Mononuclear cell (primary cell): ENCODE measurements around the gene KCNQ1OT1. TPM values are rescaled to one million over a fixed set of nuclear protein-coding genes. Genes with fewer than 3 reads are reported as not detected.
A peak's percentile ranks its signal among the peaks of the same experiment; 100 is the strongest.

Source experiments
- H3K27me3 ChIP-seq: 2 replicates; pipeline ENCODE4 v1.6.0; 2011; ENCODE audit warnings: low read length, control low read depth; ENCODE audit not compliant: insufficient read depth
- H3K4me1 ChIP-seq: 2 replicates; pipeline ENCODE4 v1.5.1; 2011; ENCODE audit warnings: mild to moderate bottlenecking, low read length, control low read depth; ENCODE audit not compliant: insufficient read depth
- H3K4me3 ChIP-seq: 2 replicates; pipeline ENCODE4 v1.5.1; 2011; ENCODE audit warnings: mild to moderate bottlenecking, low read length, moderate library complexity
- H3K9me3 ChIP-seq: 2 replicates; pipeline ENCODE4 v1.5.1; 2011; ENCODE audit warnings: low read depth, mild to moderate bottlenecking, control low read depth, low read length
- total RNA-seq: library from RNA; depleted of rRNA; stranded (reverse); fragments of >200 nt; gene quantifications from one replicate; pipeline ENCODE4 v1.2.3, GENCODE V29; 2012

The KCNQ1OT1 gene
- 0.31 TPM for total RNA-seq

- no peaks in the 10 kb centered on the region for H3K27me3 ChIP-seq
- H3K9me3 ChIP-seq: no peaks in the 10 kb centered on the region
- H3K4me1 ChIP-seq: peaks cover 16% of the 10 kb centered on the region
- H3K4me3 ChIP-seq: peak within 1 kb of the TSS; percentile 49
These were observed at the start of gene KCNQ1OT1 for GRCh38 chr11:2699531-2700414. TSS of gene KCNQ1OT1 (minus strand) at chr11:2699994.

GRCh38 chr11:2748814-2749554, 49.2 kb upstream of the KCNQ1OT1 start:
- no peaks in the 10 kb centered on the region for H3K27me3 ChIP-seq
- no peaks in the 10 kb centered on the region for H3K9me3 ChIP-seq
- H3K4me1 ChIP-seq: no peaks in the 10 kb centered on the region
- no peak overlapping the region for H3K4me3 ChIP-seq

GRCh38 chr11:2748061-2748813, 48.4 kb upstream of the KCNQ1OT1 start:
- no peak overlapping the region for H3K4me3 ChIP-seq
- H3K27me3 ChIP-seq: no peaks in the 10 kb centered on the region
- no peaks in the 10 kb centered on the region for H3K4me1 ChIP-seq
- H3K9me3 ChIP-seq: no peaks in the 10 kb centered on the region

GRCh38 chr11:2747248-2748027, 47.6 kb upstream of the KCNQ1OT1 start:
- no peak overlapping the region for H3K4me3 ChIP-seq
- H3K27me3 ChIP-seq: no peaks in the 10 kb centered on the region
- H3K9me3 ChIP-seq: no peaks in the 10 kb centered on the region
- no peaks in the 10 kb centered on the region for H3K4me1 ChIP-seq

- no peaks in the 10 kb centered on the region for H3K27me3 ChIP-seq
- no peak overlapping the region for H3K4me3 ChIP-seq
- no peaks in the 10 kb centered on the region for H3K9me3 ChIP-seq
- no peaks in the 10 kb centered on the region for H3K4me1 ChIP-seq
These were observed 46.8 kb upstream of the KCNQ1OT1 start for GRCh38 chr11:2746401-2747247.

GRCh38 chr11:2745511-2745910, 45.7 kb upstream of the KCNQ1OT1 start:
- no peak overlapping the region for H3K4me3 ChIP-seq
- no peaks in the 10 kb centered on the region for H3K4me1 ChIP-seq
- no peaks in the 10 kb centered on the region for H3K27me3 ChIP-seq
- no peaks in the 10 kb centered on the region for H3K9me3 ChIP-seq

GRCh38 chr11:2744166-2744565, 44.4 kb upstream of the KCNQ1OT1 start:
- no peak overlapping the region for H3K4me3 ChIP-seq
- no peaks in the 10 kb centered on the region for H3K27me3 ChIP-seq
- H3K9me3 ChIP-seq: no peaks in the 10 kb centered on the region
- H3K4me1 ChIP-seq: no peaks in the 10 kb centered on the region

GRCh38 chr11:2743427-2744110, 43.8 kb upstream of the KCNQ1OT1 start:
- no peak overlapping the region for H3K4me3 ChIP-seq
- no peaks in the 10 kb centered on the region for H3K9me3 ChIP-seq

GRCh38 chr11:2742611-2743426, 43.0 kb upstream of the KCNQ1OT1 start:
- peaks cover under 1% of the 10 kb centered on the region for H3K4me1 ChIP-seq
- H3K4me3 ChIP-seq: no peak overlapping the region
- no peaks in the 10 kb centered on the region for H3K9me3 ChIP-seq
- H3K27me3 ChIP-seq: no peaks in the 10 kb centered on the region

More at GRCh38 chr11:2743427-2744110, 43.8 kb upstream of the KCNQ1OT1 start:
- H3K4me1 ChIP-seq: no peaks in the 10 kb centered on the region
- no peaks in the 10 kb centered on the region for H3K27me3 ChIP-seq

GRCh38 chr11:2742201-2742600, 42.4 kb upstream of the KCNQ1OT1 start:
- Histone ChIP-seq H3K4me3 (no peak overlapping the region), H3K9me3 (no peaks in the 10 kb centered on the region), H3K27me3 (no peaks in the 10 kb centered on the region), H3K4me1 (peaks cover 4% of the 10 kb centered on the region)

- Histone ChIP-seq H3K9me3 (no peaks in the 10 kb centered on the region), H3K27me3 (no peaks in the 10 kb centered on the region), H3K4me3 (no peak overlapping the region), H3K4me1 (peaks cover 4% of the 10 kb centered on the region)
These were observed 41.8 kb upstream of the KCNQ1OT1 start for GRCh38 chr11:2741377-2742131.

- Histone ChIP-seq H3K9me3 (no peaks in the 10 kb centered on the region), H3K4me3 (no peak overlapping the region), H3K4me1 (peaks cover 4% of the 10 kb centered on the region), H3K27me3 (no peaks in the 10 kb centered on the region)
These were observed 41.2 kb upstream of the KCNQ1OT1 start for GRCh38 chr11:2741006-2741376.
